K562 (cell line): ENCODE results near the gene CPTP. TPM values are rescaled to one million over a fixed set of nuclear protein-coding genes. Genes with fewer than 3 reads are reported as not detected.
A peak's percentile ranks its signal among the peaks of the same experiment; 100 is the strongest.

Experiments used
- ARID4B ChIP-seq: sonication (generic); formaldehyde crosslinking; IDR thresholded peaks from 2 replicates; pipeline ENCODE4 v1.8.0; 2022; ENCODE audit warnings: mild to moderate bottlenecking, missing genetic modification reagents
- EGR1 ChIP-seq: fragments of 450-650 bp; conservative IDR thresholded peaks from 2 replicates; pipeline ENCODE4 v1.6.1; 2017; ENCODE audit warnings: mild to moderate bottlenecking
- ELF1 ChIP-seq: fragments of 200-800 bp; sonication (Bioruptor generic); IDR thresholded peaks from 2 replicates; pipeline ENCODE4 v1.6.1; 2016; ENCODE audit warnings: missing genetic modification characterization, missing compliant biosample characterization
- EP400 ChIP-seq: fragments of 450-650 bp; IDR thresholded peaks from 2 replicates; pipeline ENCODE4 v1.6.1; 2017; ENCODE audit warnings: antibody characterized with exemption, mild to moderate bottlenecking, moderate library complexity
- LARP7 ChIP-seq: fragments of 450-650 bp; IDR thresholded peaks from 2 replicates; pipeline ENCODE4 v1.6.1; 2016
- MAZ ChIP-seq, 2 experiments: fragments of 450-650 bp in 1 of 2; sonication (generic) in 1 of 2; formaldehyde crosslinking; IDR thresholded peaks in 1 of 2; conservative IDR thresholded peaks in 1 of 2; 2 replicates each; pipeline versions ENCODE4 v1.4.0 to v1.5.0; 2020; ENCODE audit warnings: mild to moderate bottlenecking in 1 of 2, missing genetic modification reagents in 1 of 2
- MNT ChIP-seq, 2 experiments: fragments of 450-650 bp; conservative IDR thresholded peaks; 2 replicates each; pipeline ENCODE4 v1.6.1; 2017; ENCODE audit warnings: mild to moderate bottlenecking in 2 of 2, moderate library complexity in 2 of 2
- MYC ChIP-seq, 2 experiments: fragments of 250-450 bp in 1 of 2; sonication (Bioruptor Pico) in 1 of 2; IDR thresholded peaks; 2 replicates each; pipeline versions ENCODE4 v1.5.1 to v1.6.1; 2012 to 2021; ENCODE audit warnings: low read depth in 2 of 2, borderline replicate concordance in 1 of 2, improper control_type of control experiment in 1 of 2, low read length in 1 of 2, mild to moderate bottlenecking in 1 of 2, moderate library complexity in 1 of 2
- SREBF1 ChIP-seq: fragments of 150-350 bp; IDR thresholded peaks from 2 replicates; pipeline ENCODE4 v1.6.1; 2014; ENCODE audit warnings: antibody characterized with exemption, low read depth, low read length, borderline replicate concordance
- ZBTB11 ChIP-seq, 3 experiments: fragments of 200-800 bp in 1 of 3; fragments of 250-450 bp in 1 of 3; fragments of 450-650 bp in 1 of 3; sonication (Bioruptor Pico) in 1 of 3; sonication (Bioruptor generic) in 1 of 3; formaldehyde crosslinking in 1 of 3; IDR thresholded peaks; 2 replicates each; pipeline versions ENCODE4 v1.6.1 to v1.8.0; 2016 to 2022; ENCODE audit warnings: mild to moderate bottlenecking in 2 of 3, missing genetic modification characterization in 2 of 3, missing compliant biosample characterization in 1 of 3, moderate library complexity in 1 of 3
- ZKSCAN1 ChIP-seq: fragments of 150-350 bp; IDR thresholded peaks from 2 replicates; pipeline ENCODE4 v1.6.1; 2016; ENCODE audit warnings: low read depth, low read length
- polyA plus RNA-seq, 8 experiments: library from polyadenylated mRNA; depleted of rRNA in 4 of 8; stranded (reverse) in 5 of 8; unstranded in 3 of 8; fragments of >200 nt; fragmentation: Nextera tagmentation in 2 of 8; fragmentation: Illumina TruSeq in 1 of 8; extraction: Ambion mirVana in 2 of 8; extraction: Trizol in 1 of 8; gene quantifications; 2 replicates each; pipeline versions ENCODE4 v1.2.1 to v1.2.3, GENCODE V29; 2011 to 2014; ENCODE audit warnings: inconsistent platforms in 1 of 8, missing spikeins in 1 of 8
- total RNA-seq, 7 experiments: library from RNA; depleted of rRNA in 6 of 7; stranded (reverse); fragments of >200 nt in 6 of 7; fragmentation: Illumina TruSeq in 2 of 7; extraction: Trizol in 2 of 7; gene quantifications; 2 replicates each; pipeline versions ENCODE4 v1.2.1 to v1.2.3, GENCODE V29; 2011 to 2021; ENCODE audit warnings: low replicate concordance in 1 of 7

Gene CPTP
- total and polyA plus RNA-seq, 9 of the 15 experiments (the other 6 are each of a cell fraction or from before 2014, with no cell fraction given), result 0.11 to 25.8 (median 3.5) TPM

GRCh38 chr1:1315435-1315954 lies 9.1 kb upstream of the CPTP start (continued):
- no peak for TF ChIP-seq ZBTB11 (CRISPR knock-in tag; IDR thresholded peaks at IDR 0.05)
- TF ChIP-seq ARID4B, result 0 out of 2 replicates have a peak, but pooled peaks have one; percentile 1
- 0 out of 4 replicates have a peak, but pooled peaks of 1 of the 2 experiments have one; percentile 35 for TF ChIP-seq MNT (conservative IDR thresholded peaks at IDR 0.05)
- TF ChIP-seq ZKSCAN1, result peak; percentile 69; the same call in 1 of the 2 replicates
- peak; percentile 45 for TF ChIP-seq EGR1
- peak; percentile 28; the same call in 1 of the 2 replicates for TF ChIP-seq EP400
- no peak for TF ChIP-seq ELF1 (tag)
- no peak for TF ChIP-seq SREBF1
- 0 out of 4 replicates have a peak, but pooled peaks of 1 of the 2 experiments have one; percentile 2 for TF ChIP-seq MAZ (CRISPR knock-in tag; conservative IDR thresholded peaks at IDR 0.05 in 1 of 2, IDR thresholded peaks at IDR 0.05 in 1 of 2)
- peak; percentile 55 for TF ChIP-seq MYC (IDR thresholded peaks at IDR 0.05; ENCODE audit: low read depth, low read length)
- TF ChIP-seq MYC (CRISPR knock-in tag; IDR thresholded peaks at IDR 0.05; ENCODE audit: borderline replicate concordance, low read depth), result no peak
- no peak for TF ChIP-seq LARP7
